ENCODE data around the gene MRPS31.

The MRPS31 gene

DNA sequence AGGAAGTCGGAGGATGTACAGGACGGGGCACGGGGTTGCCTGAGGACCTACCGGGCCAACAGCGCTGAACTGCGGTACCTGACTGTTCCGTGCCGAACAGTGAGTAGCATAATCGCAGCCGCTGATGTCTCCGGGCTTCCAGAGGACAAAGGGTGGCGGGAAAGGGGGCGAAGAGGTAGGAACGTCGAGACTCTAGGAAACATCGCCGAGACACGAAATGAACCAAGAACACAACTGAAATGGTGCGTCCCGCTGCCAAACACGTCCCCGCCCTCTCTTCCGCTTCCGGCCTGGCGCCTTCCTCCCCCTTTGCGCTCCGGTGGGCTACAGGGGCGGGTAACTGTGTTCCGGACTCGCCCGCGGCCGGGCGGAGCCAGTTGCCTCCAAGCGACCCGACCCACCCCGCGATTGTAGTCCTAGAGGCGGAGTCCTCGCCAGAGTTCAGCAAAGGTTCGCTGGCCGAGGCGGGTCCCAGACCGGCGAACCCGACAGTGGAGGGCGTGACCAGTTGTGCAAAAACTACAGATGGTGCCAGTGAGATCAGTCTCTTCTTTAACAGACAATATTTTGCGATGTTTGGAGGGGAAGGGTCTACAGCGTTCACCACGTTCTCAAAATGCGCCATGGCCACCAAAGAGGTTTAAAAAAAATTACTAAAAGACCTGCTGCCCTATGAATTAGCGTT lies at the start of gene MRPS31:
TSS of gene MRPS31 (minus strand) at position 257 of the 685 bp plus-strand sequence. CDS start at position 203, 54 bp downstream.
- DNase-seq (ENCODE audit: low spot score): peak; percentile 92

DNA sequence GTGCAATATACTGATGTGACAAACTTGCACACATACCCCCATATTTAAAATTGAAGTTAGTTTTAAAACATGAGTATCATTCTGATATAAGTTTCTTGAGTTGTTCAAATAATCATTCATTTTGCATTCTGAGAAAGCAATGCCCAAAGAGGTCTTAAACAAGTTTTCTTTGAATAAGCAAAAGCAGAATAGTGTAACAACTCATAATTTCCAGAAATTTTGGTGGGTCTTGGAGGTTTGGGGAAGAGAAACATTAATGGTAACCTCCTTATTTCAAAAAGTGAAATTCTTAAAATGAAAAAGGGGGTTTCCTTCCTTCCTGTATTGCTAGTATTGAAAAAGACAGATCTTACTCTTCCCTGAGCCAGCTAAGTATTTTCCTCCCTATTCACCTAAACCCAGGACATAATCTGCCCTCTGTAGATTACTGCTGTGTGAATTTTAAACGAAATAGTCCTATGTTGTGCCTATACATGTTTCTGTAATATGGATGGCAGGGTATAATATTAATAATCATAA lies 48.9 kb upstream of the MRPS31 start:
- DNase-seq (ENCODE audit: low spot score): no peak

GRCh38 chr13:40818926-40819325 lies 47.9 kb upstream of the MRPS31 start:
- no peak for DNase-seq (ENCODE audit: low spot score)

- DNase-seq (ENCODE audit: low spot score): no peak
These were observed 43.8 kb upstream of the MRPS31 start for GRCh38 chr13:40814803-40815202.

GRCh38 chr13:40813667-40814454 lies 42.9 kb upstream of the MRPS31 start:
- peak; percentile 4 for DNase-seq (ENCODE audit: low spot score)

DNA sequence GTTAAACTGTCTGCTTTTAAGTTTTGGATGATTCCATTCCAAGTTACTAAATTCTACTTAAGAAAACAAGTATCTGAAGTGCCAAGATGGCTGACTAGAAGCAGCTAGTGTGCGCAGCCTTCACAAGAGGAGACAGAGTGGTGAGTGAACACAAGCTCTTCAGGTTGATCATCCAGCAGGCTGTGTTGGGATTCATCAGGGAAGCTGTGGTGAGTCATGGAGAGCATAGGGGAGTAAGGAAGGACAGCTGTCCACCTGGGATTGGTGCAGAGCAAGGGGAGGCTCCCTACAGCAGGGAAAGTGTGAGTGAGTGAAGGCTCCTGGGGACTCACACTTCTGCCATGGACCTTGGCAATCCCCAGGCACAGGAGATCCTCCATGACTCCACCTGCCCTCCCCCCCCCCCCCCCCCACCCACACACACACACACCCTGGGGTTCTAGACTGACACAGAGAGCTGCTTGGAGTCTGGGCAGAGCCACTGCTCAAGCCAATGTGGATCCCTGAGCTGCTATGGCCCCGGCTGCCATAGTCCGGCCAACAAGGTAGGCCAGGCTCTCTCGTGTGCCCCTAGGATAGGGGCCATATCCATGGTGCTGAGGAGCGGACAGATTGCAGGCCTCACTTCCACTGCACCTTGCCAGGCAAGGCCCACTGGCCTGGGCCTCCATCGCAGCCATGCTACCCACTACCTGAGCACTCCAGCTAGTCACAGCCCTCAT lies 41.9 kb upstream of the MRPS31 start:
- DNase-seq (ENCODE audit: low spot score): no peak

GRCh38 chr13:40812102-40812501 lies 41.1 kb upstream of the MRPS31 start:
- DNase-seq (ENCODE audit: low spot score): no peak

- DNase-seq (ENCODE audit: low spot score): no peak
These were observed 38.5 kb upstream of the MRPS31 start for GRCh38 chr13:40809471-40809870.

- no peak for DNase-seq (ENCODE audit: low spot score)
These were observed 35.3 kb upstream of the MRPS31 start for GRCh38 chr13:40806241-40806640.

DNA sequence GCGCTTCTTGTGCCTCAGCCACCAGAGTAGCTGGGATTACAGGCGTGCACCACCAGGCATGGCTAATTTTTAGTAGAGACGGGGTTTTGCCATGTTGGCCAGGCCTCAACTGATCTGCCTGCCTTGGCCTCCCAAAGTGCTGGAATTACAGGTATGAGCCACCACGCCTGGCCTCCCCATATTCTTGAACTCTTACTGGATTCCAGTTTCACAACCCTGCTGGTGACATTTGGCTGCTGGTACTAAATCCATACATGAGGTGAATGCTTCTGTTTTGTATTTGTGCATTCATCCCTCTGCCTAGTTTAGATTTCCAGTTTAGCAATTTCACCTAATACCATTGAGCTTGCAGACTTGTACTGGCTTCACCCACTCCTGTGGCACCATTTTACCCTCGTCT lies 32.3 kb upstream of the MRPS31 start:
- DNase-seq (ENCODE audit: low spot score): no peak

DNA sequence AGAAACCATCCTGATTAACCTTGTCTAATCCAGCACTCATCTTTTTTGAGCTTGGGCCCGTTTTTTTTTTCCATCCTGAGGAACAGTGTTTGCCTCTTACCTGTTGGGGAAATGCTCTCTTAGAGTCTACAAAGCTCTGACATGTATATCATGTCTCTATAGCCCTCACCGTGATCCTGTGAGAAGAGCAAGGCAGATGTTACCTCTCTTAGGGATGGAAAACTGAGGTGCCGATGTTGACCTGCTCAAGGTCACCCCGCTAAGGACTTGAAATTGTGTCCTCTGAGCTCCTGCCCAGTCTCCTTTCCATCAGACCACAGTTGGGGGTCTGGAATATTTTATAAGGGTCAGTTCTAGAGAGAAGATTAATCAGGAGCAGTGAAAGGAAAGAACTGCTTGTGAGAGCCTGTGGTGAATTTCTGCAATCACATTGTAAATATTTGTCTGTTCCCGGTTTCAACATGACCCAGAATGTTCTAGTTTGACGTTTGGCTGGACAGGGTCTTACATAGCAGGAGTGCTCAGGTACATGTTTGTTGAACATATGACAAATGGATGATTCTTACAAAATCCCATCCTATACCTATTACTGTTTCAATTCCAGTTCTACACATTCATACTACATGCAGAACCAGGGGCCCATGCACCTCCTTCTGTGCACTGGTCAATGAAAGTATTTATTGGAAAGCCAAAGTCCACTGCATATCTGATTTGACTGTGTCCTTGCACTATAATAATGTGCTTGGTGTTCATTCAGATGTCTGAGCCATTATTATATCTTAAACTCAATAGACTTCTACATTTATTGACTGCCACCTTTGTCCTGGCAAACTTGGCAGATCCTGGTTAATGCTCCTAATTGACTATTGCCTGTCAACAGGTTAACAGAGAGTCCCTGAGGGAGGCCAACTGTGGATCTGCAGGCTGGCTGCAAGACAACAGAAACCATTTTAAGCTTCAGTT lies 30.5 kb upstream of the MRPS31 start:
- no peak for DNase-seq (ENCODE audit: low spot score)

DNA sequence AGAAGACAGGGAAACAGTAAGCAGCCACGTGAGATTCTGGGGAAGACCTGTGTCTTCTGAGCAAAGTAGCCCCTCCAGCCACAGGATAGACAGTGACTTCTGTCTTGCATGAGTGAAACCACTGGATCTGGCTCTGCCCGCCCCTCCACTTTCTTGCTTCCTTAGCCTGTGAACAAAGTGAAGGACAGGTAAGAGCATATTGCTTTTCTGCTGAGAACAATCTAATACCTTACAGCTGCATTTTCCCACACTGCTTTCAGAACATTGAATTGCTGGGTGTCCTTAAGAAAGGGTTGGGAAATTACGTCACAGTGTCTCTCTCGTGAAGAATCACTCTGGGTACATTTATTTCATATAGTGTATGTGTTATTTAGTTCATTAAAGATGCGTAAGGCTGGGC lies 29.6 kb upstream of the MRPS31 start:
- DNase-seq (ENCODE audit: low spot score): no peak

DNA sequence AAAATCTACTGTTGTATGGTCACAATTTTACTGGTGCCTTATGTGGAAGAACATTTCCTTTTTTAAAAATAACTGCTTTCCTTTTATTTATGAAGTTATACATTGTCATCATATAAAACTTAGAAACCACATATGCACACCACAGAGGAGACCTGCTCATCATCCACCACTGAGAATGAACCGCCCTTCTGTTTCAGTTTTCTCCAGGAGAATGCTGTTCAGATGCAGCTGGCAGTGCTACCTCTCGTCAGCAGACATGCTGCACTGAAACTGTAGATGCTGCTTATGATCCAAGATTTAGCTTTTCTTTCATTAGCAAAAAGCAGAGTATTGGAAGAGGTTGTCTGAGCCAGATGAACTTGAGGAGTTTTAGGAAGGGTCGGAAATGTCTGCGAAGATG lies 28.5 kb upstream of the MRPS31 start:
- DNase-seq (ENCODE audit: low spot score): no peak

GRCh38 chr13:40798380-40798779 lies 27.4 kb upstream of the MRPS31 start:
- DNase-seq (ENCODE audit: low spot score): peak; percentile 30

DNA sequence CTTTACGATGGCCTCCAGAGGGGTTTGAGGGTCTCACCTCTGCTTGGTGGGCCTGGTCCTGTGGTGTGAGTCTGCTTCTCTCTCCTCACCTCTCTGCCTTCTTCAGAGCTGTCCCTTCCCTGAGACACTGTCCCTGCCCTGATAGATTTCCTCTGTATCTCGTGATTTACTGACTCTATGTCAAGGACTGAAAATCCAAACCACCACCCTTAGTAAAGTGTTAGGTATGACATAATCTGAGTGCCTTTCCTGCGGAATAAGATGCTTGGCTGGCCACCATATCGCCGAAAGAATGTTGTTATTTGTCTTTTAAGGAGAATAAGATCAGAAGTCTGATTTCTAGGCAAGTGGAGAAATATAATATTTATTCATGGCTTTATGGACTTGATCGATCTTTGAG lies 25.7 kb upstream of the MRPS31 start:
- DNase-seq (ENCODE audit: low spot score): no peak

DNA sequence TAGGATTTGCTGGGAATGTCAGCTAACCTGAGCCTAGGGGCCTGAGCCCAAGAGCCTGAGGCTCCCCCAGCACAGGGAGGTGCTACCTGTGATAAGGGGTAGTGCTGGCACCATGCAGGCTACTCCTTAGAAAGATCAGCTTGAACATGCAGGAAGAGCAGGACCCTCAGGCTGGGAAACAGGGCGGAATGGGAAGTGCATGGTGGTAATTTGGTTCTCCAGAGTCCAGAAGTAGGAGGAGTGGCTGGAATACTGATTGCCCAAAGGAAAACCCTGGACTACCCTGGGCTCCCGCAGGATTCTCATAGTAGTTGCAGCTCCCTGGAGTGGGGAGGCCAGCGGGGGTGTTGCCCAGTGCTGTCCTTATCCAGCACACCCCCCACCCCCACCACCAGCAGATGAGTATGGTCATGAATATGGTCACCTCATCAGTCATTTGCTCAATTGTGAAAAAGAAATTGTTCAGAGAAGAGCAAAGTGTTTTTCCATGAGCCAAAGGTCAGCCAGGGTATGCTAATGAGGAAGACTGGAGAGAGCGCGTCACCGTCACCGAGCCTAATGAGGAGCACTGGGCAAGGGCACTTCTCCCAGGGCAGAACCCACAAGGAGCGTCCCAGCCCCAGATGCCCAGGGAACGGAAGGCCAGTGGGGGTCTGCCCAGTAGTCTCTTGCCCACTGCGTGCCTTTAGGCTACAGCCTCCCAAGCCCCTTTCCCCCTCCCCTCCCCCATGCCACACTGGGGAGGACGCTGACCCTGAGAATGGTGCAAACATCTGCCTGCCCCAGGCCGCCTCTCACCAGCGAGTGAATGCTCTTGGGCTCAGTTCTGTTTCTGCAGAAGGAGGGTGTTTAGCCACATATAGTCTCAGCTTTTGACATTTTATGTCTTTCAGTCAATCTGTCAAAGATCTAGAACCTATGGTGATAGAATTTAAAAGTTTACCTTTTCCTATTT lies 23.7 kb upstream of the MRPS31 start:
- no peak for DNase-seq (ENCODE audit: low spot score)

GRCh38 chr13:40793339-40793738 lies 22.3 kb upstream of the MRPS31 start:
- no peak for DNase-seq (ENCODE audit: low spot score)

- DNase-seq (ENCODE audit: low spot score): no peak
These were observed 21.5 kb upstream of the MRPS31 start for GRCh38 chr13:40792284-40793051.

DNA sequence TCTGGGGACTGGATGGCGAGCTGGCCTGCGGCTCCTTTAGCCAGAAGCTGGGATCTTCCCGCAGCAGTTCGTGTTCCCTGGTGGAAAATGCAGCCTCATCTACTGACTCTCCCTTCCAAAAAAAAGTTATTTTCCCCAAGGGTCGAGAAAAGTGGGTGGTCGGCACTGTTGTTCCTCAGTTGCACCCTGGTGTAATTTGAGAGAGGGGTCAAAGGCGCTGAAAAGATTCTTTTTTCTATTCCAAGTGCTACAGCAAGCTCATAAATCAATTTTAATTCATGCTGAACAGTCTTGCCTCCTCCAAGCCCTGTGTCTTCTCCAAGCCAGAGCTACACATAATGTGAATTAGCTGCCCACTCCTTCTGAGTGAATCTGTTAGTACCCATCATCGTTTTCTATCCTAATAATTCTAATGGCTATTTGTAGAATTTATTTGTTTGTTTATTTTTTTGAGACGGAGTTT lies 19.2 kb upstream of the MRPS31 start:
- DNase-seq (ENCODE audit: low spot score): no peak

Measured in CD4-positive, alpha-beta T cell treated with Interleukin-6 at 100 ng/mL for 8 hours (primary cell).